ENCODE data around the gene PRPF40A.

The PRPF40A gene

DNA sequence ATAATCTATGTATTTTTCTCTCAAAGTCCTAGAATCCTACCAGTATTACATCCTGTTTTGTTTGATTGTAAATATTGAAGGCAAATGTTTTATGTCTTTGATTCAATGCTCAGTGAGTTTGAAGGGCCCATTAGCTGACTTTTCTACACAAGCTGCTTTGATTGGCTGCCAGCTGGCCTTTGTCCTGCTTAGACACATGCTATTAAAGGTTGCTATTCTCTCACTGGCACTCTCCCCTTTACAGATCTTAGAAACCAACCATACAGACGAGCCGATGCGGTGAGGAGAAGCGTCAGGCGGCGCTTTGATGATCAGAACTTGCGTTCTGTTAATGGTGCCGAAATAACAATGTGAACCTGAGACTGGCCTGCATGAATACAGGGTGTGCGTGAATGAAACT is 69.7 kb downstream of the PRPF40A start:
- TF ChIP-seq, protein P1, sequence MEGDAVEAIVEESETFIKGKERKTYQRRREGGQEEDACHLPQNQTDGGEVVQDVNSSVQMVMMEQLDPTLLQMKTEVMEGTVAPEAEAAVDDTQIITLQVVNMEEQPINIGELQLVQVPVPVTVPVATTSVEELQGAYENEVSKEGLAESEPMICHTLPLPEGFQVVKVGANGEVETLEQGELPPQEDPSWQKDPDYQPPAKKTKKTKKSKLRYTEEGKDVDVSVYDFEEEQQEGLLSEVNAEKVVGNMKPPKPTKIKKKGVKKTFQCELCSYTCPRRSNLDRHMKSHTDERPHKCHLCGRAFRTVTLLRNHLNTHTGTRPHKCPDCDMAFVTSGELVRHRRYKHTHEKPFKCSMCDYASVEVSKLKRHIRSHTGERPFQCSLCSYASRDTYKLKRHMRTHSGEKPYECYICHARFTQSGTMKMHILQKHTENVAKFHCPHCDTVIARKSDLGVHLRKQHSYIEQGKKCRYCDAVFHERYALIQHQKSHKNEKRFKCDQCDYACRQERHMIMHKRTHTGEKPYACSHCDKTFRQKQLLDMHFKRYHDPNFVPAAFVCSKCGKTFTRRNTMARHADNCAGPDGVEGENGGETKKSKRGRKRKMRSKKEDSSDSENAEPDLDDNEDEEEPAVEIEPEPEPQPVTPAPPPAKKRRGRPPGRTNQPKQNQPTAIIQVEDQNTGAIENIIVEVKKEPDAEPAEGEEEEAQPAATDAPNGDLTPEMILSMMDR (IDR thresholded peaks at IDR 0.05; ENCODE audit: extremely low read depth, insufficient read depth, missing control alignments), result no peak
- in situ Hi-C loops (cut with MboI; ENCODE audit: low pct_unique_long_range_greater_than_20kb, low sequenced_read_pairs, unreplicated experiment), result no loop called here
- DNase-seq (ENCODE audit: low spot score), result no peak

DNA sequence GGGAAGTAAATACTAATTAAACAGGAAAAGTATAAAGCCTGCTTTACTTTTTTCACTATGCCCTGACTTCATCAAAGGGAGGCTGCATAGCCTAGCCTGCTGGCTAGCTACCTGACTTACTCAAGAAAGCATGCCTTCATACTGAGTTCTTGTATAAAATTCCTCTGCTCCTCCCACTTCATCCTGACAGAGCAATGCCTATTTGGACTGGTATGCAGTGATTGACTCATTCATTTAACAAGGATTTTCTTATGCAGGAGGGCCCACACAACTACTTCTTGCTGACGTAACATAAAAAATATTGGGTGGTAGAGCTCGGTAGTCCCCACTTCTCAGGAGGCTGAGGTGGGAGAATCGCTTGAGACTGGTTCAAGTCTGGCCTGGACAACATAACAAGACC is 70.5 kb downstream of the PRPF40A start:
- TF ChIP-seq, protein P1 (IDR thresholded peaks at IDR 0.05; ENCODE audit: extremely low read depth, insufficient read depth, missing control alignments), result no peak
- DNase-seq (ENCODE audit: low spot score), result no peak
- in situ Hi-C loops (cut with MboI; ENCODE audit: low pct_unique_long_range_greater_than_20kb, low sequenced_read_pairs, unreplicated experiment), result no loop called here

DNA sequence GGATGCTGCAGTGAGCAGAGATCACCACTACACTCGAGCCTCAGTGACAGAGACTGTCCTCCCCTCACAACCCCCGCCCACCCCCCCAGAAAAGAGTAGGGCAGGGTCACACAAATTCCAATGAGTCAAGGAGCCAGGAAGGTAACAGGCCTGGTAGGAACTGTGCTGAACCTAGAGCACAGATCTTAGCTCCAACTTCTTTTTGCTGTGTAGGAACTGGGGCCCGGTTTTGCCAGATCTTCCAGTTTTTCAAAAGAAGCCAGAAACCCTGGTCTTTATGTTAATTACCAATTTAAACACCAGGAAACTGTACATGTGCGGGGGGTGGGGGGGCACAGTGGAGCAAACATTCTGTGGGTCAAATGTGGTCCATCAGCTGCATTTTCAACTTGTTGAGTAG is 71.0 kb downstream of the PRPF40A start:
- TF ChIP-seq, protein P1 (IDR thresholded peaks at IDR 0.05; ENCODE audit: extremely low read depth, insufficient read depth, missing control alignments), result no peak
- no peak for DNase-seq (ENCODE audit: low spot score)
- in situ Hi-C loops (cut with MboI; ENCODE audit: low pct_unique_long_range_greater_than_20kb, low sequenced_read_pairs, unreplicated experiment), result no loop called here

- TF ChIP-seq, protein P1 (IDR thresholded peaks at IDR 0.05; ENCODE audit: extremely low read depth, insufficient read depth, missing control alignments), result no peak
- DNase-seq (ENCODE audit: low spot score), result no peak
- in situ Hi-C loops (cut with MboI; ENCODE audit: low pct_unique_long_range_greater_than_20kb, low sequenced_read_pairs, unreplicated experiment), result no loop called here
These were observed 72.9 kb downstream of the PRPF40A start for GRCh38 chr2:152644189-152644873.

DNA sequence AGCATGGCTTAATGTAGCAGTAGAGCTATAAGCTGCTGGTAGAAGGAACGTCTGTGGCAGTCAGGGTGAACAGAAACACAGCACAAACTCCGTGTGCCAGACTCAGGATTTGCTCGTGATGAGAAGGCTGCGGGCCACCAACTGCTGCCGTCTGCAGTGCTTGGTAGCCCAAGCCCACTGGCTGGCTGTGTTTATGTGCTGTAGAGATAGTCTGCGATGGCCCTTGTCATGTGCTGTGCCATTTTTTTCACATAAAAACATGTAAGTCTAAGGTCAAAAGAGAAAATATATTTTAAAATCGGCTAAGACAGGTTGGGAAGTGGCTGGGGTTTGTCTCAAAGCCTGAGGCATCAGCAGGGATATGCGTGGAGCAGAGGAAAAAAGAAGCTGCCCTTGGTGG is 78.7 kb downstream of the PRPF40A start:
- no peak for DNase-seq (ENCODE audit: low spot score)
- TF ChIP-seq, protein P1 (IDR thresholded peaks at IDR 0.05; ENCODE audit: extremely low read depth, insufficient read depth, missing control alignments), result no peak
- in situ Hi-C loops (cut with MboI; ENCODE audit: low pct_unique_long_range_greater_than_20kb, low sequenced_read_pairs, unreplicated experiment), result loop anchor here (5.0 to 10.0 kb wide), 2 partner anchors 454 to 606 kb away; no protein-coding TSS in a partner anchor

- TF ChIP-seq, protein P1 (IDR thresholded peaks at IDR 0.05; ENCODE audit: extremely low read depth, insufficient read depth, missing control alignments), result no peak
- in situ Hi-C loops (cut with MboI; ENCODE audit: low pct_unique_long_range_greater_than_20kb, low sequenced_read_pairs, unreplicated experiment), result loop anchor here (5.0 to 10.0 kb wide), 2 partner anchors 453 to 606 kb away; no protein-coding TSS in a partner anchor
- DNase-seq (ENCODE audit: low spot score), result no peak
These were observed 79.2 kb downstream of the PRPF40A start for GRCh38 chr2:152638056-152638455.
